ENCODE results near the gene HES1. TPM values are rescaled to one million over a fixed set of nuclear protein-coding genes. Genes with fewer than 3 reads are reported as not detected.

Gene HES1
- 40.3 TPM for total RNA-seq (ENCODE audit: unreplicated experiment)
- long read RNA-seq, transcript HES1-201 (4 exons, 1,578 nt) = major isoform, 23 of 25 reads
- long read RNA-seq, partial matches to known transcripts = 0 of 25 reads
- long read RNA-seq, other reads (novel, unspliced or antisense) = 2 of 25 reads

DNA sequence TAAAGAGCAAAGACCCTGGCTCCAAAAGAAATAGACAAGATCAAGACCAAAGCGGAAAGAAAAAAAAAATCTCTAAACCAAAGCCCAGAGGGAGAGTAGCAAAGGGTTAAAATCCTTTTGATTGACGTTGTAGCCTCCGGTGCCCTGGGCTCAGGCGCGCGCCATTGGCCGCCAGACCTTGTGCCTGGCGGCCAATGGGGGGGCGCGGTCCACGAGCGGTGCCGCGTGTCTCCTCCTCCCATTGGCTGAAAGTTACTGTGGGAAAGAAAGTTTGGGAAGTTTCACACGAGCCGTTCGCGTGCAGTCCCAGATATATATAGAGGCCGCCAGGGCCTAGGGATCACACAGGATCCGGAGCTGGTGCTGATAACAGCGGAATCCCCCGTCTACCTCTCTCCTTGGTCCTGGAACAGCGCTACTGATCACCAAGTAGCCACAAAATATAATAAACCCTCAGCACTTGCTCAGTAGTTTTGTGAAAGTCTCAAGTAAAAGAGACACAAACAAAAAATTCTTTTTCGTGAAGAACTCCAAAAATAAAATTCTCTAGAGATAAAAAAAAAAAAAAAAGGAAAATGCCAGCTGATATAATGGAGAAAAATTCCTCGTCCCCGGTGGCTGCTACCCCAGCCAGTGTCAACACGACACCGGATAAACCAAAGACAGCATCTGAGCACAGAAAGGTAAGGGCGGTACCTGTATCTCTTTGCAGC lies at the start of gene HES1:
Gene HES1, plus strand, starts transcription at position 343 of the 713 bp plus-strand sequence. Its CDS starts 233 bp downstream, at position 576.
- DNase-seq (ENCODE audit: low spot score) = peak; percentile 93
- Mint-ChIP-seq H3K27ac (ENCODE audit: unreplicated experiment) (peak within 1 kb of the TSS; percentile 95), H3K4me3 (ENCODE audit: unreplicated experiment) (peak within 1 kb of the TSS; percentile 99), H3K4me1 (ENCODE audit: unreplicated experiment) (peaks cover 47% of the 10 kb centered on the region), H3K36me3 (ENCODE audit: low read depth, unreplicated experiment) (peaks cover 16% of the 10 kb centered on the region), H3K27me3 (ENCODE audit: unreplicated experiment) (peaks cover 21% of the 10 kb centered on the region), H3K9me3 (ENCODE audit: unreplicated experiment) (no peaks in the 10 kb centered on the region)
- TF ChIP-seq CTCF (IDR thresholded peaks at IDR 0.05; ENCODE audit: unreplicated experiment) = no peak

- Mint-ChIP-seq H3K4me1 (ENCODE audit: unreplicated experiment) (peaks cover 14% of the 10 kb centered on the region), H3K4me3 (ENCODE audit: unreplicated experiment) (no peak overlapping the region), H3K27me3 (ENCODE audit: unreplicated experiment) (peaks cover 6% of the 10 kb centered on the region), H3K36me3 (ENCODE audit: low read depth, unreplicated experiment) (no peaks in the 10 kb centered on the region), H3K27ac (ENCODE audit: unreplicated experiment) (no peak overlapping the region), H3K9me3 (ENCODE audit: unreplicated experiment) (no peaks in the 10 kb centered on the region)
- TF ChIP-seq CTCF (IDR thresholded peaks at IDR 0.05; ENCODE audit: unreplicated experiment) = no peak
- no peak for DNase-seq (ENCODE audit: low spot score)
These were observed 49.4 kb upstream of the HES1 start for GRCh38 chr3:194086388-194087075.

GRCh38 chr3:194087280-194087679 lies 48.7 kb upstream of the HES1 start:
- H3K27me3 Mint-ChIP-seq (ENCODE audit: unreplicated experiment) = peaks cover 6% of the 10 kb centered on the region
- no peak overlapping the region for H3K4me3 Mint-ChIP-seq (ENCODE audit: unreplicated experiment)
- H3K4me1 Mint-ChIP-seq (ENCODE audit: unreplicated experiment) = peaks cover 14% of the 10 kb centered on the region
- no peaks in the 10 kb centered on the region for H3K36me3 Mint-ChIP-seq (ENCODE audit: low read depth, unreplicated experiment)
- no peak overlapping the region for H3K27ac Mint-ChIP-seq (ENCODE audit: unreplicated experiment)
- TF ChIP-seq CTCF (IDR thresholded peaks at IDR 0.05; ENCODE audit: unreplicated experiment) = no peak
- DNase-seq (ENCODE audit: low spot score) = no peak
- H3K9me3 Mint-ChIP-seq (ENCODE audit: unreplicated experiment) = no peaks in the 10 kb centered on the region

GRCh38 chr3:194087995-194088855 lies 47.7 kb upstream of the HES1 start:
- Mint-ChIP-seq H3K27me3 (ENCODE audit: unreplicated experiment) (peaks cover 6% of the 10 kb centered on the region), H3K4me3 (ENCODE audit: unreplicated experiment) (no peak overlapping the region), H3K27ac (ENCODE audit: unreplicated experiment) (no peak overlapping the region), H3K9me3 (ENCODE audit: unreplicated experiment) (no peaks in the 10 kb centered on the region), H3K4me1 (ENCODE audit: unreplicated experiment) (peaks cover 6% of the 10 kb centered on the region), H3K36me3 (ENCODE audit: low read depth, unreplicated experiment) (no peaks in the 10 kb centered on the region)
- DNase-seq (ENCODE audit: low spot score) = no peak
- no peak for TF ChIP-seq CTCF (IDR thresholded peaks at IDR 0.05; ENCODE audit: unreplicated experiment)
